AG09309 (cell line): ENCODE measurements around the gene HTRA3.

Source experiments
- DNase-seq: peaks from one replicate; pipeline ENCODE4 v3.0.0-alpha.2; 2010; ENCODE audit warnings: low read depth
- H3K4me3 ChIP-seq: 2 replicates; pipeline ENCODE4 v1.5.1; 2011; ENCODE audit warnings: mild to moderate bottlenecking, low read depth, low read length, moderate library complexity; ENCODE audit not compliant: control insufficient read depth
- TF ChIP-seq, protein P1 (sequence below): IDR thresholded peaks from 2 replicates; pipeline ENCODE4 v1.5.1; 2011; ENCODE audit warnings: mild to moderate bottlenecking, low read depth, low read length, inconsistent platforms; ENCODE audit not compliant: insufficient read depth, control insufficient read depth; ENCODE audit errors: missing control alignments

HTRA3 gene

DNA sequence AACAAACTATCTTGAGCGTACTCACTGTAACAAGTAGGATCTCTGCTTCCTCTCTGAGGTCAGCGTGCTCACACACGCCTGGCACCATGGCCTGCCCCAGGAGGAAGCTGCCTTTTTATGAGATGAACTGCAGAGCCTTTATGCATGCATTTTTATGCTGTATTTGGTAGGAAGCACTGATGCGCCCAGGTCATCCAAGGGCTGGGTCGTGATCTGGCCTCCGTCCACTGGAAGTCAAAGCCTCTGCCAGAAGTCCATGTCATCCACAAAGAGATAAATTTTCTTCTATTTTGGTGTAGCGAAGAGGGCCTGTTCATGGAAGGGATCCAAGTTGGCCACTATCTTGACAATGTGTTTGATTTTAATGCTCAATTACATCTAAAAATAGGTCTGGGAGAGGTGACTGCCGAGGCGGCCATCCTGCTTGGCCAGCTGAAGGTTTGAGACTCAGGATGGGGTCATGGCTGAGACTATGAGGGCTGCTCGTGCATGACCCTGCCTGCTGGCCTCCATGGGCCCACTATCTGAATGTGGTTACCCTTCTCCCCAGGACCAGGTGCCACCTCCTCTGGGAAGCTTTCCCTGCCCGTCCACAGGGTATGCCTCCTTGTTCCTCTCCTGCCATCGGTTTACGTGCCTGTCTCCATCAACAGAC, 50.3 kb downstream of the HTRA3 start:
- no peak for DNase-seq
- TF ChIP-seq, protein P1, sequence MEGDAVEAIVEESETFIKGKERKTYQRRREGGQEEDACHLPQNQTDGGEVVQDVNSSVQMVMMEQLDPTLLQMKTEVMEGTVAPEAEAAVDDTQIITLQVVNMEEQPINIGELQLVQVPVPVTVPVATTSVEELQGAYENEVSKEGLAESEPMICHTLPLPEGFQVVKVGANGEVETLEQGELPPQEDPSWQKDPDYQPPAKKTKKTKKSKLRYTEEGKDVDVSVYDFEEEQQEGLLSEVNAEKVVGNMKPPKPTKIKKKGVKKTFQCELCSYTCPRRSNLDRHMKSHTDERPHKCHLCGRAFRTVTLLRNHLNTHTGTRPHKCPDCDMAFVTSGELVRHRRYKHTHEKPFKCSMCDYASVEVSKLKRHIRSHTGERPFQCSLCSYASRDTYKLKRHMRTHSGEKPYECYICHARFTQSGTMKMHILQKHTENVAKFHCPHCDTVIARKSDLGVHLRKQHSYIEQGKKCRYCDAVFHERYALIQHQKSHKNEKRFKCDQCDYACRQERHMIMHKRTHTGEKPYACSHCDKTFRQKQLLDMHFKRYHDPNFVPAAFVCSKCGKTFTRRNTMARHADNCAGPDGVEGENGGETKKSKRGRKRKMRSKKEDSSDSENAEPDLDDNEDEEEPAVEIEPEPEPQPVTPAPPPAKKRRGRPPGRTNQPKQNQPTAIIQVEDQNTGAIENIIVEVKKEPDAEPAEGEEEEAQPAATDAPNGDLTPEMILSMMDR = no peak

DNA sequence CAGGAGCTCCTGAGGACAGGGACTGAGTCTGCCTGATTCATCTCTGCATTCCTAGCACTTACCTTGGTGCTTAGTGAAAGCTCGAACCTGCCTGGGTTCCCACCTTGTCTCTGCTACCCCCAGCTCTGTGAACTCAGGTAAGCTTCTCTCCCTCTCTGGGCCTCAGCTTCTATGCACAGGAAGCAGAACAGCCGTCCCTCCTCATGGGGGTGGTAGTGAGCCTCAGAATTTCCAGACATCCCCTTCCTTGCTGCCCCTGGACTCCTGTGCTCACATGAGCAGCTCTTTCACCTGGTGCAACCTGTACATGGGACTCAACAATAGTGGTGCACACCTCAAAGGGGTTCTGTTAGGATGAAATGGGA, 50.8 kb downstream of the HTRA3 start:
- DNase-seq = no peak

More for the DNA sequence above, 50.3 kb downstream of the HTRA3 start:
- no peak overlapping the region for H3K4me3 ChIP-seq

DNA sequence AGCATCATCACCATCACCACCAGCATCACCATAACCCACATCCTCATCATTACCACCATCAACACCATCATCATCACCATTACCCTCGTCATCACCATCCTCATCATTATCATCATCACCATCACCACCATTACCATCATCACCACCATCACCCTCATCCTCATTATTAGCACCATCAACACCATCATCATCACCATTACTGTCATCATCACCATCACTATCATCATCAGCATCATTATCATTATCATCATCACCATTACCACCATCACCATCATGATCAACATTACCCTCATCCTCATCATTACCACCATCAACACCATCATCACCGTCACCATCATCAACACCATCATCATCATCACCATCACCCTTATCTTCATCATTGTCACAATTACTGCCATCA, 51.7 kb downstream of the HTRA3 start:
- H3K4me3 ChIP-seq = no peak overlapping the region
- TF ChIP-seq, protein P1 = no peak
- DNase-seq = no peak

More for the DNA sequence above, 50.8 kb downstream of the HTRA3 start:
- no peak overlapping the region for H3K4me3 ChIP-seq
- TF ChIP-seq, protein P1 = peak; percentile 22

DNA sequence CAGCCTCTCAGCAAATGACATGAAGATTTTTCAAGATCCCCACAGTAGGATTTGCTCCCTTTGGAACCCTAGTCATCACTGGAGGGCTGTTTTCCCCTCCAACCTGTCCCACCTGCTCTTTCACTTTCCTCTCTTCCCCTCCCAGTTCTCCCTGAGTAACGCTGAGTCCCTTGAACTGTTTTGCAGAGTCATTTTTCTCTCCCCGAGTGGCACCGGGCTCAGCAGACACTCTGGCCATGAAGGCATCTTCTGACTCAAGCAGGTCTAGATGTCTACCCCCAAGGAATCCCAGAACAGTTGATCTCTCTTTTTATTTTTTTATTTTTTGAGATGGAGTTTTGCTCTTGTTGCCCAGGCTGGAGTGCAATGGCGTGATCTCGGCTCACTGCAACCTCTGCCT, 52.2 kb downstream of the HTRA3 start:
- TF ChIP-seq, protein P1 = no peak
- no peak for DNase-seq
- H3K4me3 ChIP-seq = no peak overlapping the region

DNA sequence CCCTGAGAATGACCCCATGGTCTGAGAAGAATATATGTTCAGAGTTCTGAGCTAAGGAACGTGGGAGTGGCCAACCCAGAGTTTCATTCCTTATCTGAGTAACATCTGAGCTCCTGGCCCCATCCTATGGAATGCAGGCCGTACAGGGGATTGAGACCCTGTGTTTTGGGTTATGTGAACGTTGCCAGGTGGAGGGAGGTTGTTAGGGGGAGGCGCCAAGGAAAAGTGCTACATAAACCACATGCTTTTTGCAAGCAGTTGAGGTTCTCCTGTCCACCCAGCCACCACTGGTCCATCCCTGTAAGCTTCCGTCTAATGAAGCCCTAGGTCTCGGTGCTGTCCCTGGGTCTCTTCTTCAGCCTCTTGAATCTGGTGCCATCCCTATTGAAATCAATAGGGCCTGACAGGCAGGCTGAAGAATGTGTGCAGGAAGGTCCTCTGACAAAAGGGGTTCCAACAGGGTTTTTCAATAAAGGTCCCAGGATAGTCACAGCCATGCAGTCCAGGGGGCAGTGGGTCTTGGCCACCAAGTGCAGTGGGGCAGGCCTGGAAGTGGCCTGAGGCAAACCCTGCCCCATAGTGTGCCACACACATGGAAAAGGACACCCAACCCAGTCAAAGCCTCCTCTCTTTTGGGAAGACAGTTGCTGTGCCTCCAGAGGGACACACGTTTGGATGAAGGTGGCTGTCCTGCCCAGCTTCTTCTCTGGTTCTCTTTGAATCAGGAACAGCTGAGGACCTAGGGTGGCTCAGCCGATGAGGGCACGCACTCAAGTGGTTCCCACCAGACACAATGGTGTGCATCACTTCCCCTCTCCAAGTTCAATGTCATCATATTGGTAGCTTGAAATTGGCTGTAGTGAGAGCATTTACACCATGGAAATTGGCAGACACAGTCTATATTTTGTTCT, 53.5 kb downstream of the HTRA3 start:
- no peak overlapping the region for H3K4me3 ChIP-seq
- DNase-seq = no peak
- TF ChIP-seq, protein P1 = no peak

DNA sequence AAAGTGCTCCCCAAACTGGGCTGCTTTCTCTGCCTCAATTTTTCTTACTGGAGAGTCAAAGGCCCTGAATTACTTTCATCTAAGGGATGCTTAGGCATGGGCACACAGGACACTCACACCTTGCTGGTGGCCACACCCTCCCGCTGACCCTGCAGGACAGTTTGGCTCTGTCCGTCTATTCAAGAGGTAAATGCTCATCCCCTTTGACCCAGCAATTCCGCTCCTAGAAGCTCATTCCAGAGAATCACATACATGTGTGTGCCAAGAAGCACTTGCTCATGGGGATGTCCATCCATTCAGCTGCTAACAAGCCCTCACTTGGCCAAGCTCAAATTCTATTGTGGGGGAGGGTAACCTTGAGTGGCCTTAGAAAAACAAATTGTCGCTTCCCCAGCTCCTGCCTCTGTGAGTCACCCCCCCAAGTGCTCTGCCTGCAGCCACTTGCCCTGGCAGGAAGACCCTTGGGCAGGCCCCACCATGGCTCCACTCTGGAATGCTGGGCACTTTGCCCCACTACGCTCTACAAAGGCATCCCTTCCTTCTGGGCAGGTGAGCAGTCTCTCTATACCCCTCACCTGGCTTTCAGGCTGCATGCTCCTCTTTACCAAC, 54.5 kb downstream of the HTRA3 start:
- DNase-seq = no peak
- no peak overlapping the region for H3K4me3 ChIP-seq
- TF ChIP-seq, protein P1 = no peak
